ENCODE data around the gene ROCK2.

ROCK2 gene

DNA sequence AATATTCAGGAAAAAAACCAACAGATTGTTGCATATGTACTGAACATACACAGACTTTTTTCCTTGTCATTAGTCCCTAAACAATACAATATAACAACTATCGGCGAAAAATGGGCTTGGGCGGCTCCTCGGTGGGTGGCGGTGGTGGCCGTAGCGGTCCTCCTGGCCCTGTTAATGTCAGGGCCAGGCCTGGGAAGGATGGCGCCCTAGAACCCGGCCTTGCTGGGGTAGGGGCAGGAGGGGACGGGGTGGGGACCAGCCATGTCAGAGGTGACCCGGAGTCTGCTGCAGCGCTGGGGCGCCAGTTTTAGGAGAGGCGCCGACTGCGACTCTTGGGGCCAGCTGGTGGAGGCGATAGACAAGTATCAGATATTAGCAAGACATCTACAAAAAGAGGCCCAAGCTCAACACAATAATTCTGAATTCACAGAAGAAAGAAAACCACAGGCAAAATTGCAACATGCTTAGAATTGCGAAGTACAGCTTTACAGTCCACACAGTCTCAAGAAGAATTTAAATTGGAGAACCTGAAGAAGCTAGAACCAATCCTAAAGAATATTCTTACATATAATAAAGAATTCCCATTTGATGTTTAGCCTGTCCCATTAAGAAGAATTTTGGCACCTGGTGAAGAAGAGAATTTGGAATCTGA lies 36.5 kb downstream of the ROCK2 start:
- no peak for DNase-seq

DNA sequence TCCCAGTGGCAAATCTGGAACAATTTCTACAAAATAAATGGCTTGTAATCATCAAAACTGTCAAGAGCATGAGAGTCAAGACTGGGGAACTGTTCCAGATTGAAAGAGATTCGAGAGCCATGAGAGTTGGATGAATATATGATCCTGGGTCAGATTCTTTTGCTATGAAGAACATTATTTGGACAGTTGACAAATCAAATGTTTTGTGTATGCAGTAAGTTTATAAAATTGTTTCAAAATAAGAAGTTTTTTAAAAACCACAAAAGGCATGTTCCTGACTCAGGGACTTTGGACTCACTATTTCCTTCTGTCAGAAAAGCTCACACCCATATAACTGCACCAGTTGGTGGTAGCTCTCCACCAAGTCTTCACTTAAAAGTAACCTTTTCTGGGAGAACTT lies 38.5 kb downstream of the ROCK2 start:
- DNase-seq = no peak

DNA sequence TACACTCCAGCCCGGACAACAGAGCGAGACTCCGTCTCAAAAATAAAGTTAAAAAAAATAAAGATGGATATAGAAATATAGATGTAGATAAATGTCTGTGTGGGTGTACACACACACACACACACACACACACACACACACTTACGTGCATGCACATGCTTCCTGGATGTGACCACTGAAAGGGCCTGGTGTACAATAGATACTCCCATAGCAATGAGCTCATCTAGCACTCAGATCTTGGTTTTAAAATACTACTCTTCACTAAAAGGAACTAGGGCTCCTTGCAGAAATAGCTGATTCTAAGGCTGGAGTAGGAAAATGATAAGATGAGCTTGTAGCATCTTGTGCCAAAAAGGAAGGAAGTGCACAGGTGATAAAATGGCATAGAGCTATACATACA lies 39.1 kb downstream of the ROCK2 start:
- no peak for DNase-seq

DNA sequence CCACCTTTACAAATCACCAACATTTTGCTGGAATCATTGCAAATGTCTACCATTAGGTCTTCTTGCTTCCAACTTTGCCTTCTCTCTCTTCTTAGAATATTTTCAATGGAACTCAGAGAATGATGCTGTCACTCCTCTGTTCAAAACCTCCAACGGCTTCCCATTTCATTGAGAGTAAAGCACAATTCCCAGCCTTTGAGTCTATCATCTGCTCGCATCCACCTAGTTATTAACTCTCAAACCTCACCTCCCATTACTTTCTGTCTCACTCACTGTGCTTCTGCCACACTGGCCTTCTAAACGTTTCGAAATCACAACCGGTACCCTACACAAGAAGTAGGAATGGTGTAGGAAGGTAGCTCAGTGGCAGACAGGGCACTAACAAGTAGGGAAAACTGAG lies 40.0 kb downstream of the ROCK2 start:
- no peak for DNase-seq

DNA sequence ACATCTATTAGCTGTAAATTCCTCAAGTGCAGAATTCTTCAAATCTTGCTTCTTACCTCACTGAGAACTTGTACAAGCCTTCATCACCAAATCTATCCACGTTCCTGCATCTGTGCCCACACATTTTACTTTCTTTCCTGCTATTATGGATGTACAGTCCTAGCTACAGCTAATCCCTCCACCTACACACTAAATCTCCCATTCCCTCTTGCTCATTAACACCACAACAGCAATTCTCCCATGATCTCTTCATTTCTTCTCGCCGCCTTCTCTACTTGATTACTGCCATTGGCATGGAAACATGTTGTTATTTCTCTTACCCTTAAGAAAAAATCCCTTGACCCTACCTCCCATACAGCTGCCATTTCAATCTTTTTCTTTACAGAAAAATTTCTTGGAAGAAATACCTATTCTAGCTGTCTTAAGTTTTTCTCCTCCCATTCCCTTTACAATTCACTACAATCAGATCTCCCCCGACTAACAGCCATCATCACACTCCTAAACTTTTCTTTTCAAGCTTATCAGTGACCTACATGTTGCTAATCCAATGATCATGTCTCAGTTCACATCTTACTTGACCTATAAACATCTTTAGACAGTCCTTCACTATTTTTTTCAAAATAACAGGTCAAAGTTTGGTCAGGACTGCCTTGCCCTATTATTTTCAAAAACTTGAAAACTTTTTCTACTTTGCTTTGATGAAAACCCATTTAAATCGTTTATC lies 41.0 kb downstream of the ROCK2 start:
- DNase-seq = no peak

DNA sequence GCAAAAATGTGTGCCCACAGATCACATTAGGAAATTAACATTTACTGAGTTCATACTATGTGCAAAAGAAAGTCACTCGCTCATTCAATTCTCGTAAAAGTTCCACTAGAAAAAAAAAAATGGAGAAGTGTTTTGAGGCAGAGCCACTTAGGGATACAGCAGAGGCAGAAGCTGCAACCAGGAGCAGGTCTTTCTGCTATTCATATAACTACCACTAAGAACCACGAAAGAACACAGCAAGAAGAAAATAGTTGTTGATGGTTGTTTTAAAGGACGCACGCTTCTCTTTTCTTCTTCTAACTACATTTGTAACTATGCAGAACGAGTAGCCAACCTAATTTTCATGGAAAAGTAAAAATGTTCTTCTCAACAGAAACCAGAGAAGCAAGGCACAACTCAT lies 45.0 kb downstream of the ROCK2 start:
- no peak for DNase-seq

DNA sequence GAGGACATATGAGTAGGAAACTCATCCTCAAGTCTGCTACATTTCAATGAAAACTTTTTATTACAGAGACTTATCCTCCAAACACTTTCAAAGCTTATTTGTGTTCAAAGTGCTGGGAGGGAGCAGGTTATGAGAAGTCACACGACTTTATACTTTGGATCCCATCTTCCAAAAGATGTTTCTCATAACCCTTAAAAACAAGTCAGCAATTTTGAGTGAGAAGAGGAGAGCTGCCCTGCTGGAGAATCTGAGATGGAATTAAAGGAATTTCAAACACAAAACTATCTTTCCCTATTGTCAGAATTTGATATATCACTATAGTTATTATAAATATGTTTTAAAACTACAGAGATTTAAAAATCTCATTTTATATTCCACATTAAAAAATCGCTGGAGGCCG lies 45.8 kb downstream of the ROCK2 start:
- DNase-seq = no peak

DNA sequence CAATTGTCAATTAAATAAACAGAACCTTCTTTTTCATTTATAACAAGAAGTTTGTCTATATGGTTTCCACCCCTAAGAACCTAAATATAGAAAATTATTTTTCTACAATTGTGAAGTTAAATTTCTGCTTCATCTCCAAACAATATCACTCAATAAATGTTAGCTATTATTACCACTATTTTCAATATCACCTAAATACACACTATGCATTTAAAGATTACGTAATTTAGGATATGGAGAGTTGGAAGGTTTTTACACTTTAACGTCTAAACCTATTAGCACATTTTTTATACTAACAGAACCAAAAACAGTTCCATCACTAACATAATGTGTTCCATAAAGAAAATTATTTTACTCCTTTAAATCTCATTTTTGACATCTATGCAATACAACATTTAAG lies 48.0 kb downstream of the ROCK2 start:
- DNase-seq = no peak

DNA sequence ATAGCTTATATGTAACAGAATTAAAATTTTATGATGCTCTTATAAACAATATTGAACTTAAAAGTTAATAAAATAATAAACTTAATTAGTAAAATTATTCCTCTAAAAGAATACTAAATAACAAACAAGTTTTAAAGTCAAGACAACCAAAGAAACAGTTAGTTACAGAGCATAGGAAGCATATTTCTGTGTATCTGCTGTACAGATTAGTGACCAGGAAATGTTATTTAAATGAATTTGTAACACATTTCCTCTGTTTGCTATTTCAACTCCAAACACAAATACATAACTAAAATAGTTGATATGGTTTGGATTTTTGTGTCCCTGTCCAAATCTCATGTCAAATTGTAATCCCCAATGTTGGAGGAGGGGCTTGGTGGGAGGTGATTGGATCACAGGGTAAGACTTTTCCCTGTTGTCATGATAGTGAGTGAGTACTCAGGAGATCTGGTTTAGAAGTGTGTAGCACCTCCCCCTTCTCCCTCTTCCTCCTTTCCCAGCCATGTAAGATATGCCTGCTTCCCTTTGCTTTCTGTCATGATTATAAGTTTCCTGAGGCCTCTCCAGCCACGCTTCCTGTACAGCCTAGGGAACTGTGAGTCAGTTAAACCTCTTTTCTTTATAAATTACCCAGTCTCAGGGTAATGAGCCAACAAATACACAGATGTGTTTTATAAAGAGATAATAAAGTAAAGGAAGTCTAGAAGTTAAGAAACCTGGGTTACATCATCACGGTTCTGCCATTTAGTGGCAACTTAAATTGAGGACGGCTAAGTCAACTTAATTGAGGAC lies 51.8 kb downstream of the ROCK2 start:
- DNase-seq = no peak

DNA sequence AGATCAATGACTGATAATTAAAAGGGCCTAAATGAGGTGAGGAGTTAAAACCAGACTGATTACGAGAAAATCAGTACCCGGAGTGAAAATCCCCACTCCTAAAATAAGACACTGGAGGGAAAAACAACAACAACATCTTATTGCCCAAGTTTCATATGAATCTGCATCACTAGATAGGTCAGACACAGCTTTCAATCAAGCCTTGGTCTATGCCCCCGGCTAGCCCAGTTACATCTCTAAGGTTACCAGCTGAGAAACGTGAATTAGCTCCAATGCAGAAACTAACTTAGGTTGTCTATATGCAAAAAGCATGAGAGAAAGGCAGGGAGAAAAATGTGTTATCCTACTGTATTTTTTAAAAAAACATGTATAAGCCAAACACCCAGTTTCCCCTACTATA lies 53.7 kb downstream of the ROCK2 start:
- DNase-seq = no peak

DNA sequence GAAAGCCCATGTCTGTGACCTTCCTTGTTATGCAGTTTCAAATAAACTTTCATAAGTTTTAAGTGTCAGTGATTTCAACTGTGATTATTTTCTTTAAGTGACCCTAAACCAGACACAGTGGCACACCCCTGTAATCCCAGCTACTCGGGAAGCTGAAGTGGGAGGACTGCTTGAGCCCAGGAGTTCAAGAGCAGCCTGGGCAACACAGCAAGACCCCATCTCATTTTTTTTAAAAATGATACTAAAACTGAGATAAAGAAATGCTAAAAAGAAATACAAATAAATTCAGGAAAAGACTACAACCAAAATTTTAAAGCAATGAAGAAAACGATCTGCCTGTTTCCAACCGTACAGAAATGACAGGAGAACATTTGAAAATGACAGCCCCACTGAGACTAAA lies 54.2 kb downstream of the ROCK2 start:
- DNase-seq = no peak

DNA sequence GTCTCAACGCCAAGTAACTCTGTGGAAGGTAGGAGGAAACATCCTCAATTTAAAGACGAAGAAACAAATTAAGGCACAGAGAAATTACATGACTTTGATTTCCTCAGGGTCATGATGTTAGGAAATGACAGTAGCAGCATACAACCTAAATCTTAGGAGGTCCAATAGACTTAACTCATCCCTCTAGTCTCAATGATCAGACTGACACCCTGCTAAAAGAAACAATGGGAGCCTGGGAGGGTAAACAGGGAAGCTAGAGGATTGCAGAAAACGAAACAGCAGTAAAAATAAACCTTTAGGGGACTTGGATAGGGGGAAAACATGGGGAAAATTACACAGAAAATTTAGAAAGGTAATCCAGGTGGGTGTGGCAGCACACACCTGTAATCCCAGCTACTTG lies 56.0 kb downstream of the ROCK2 start:
- no peak for DNase-seq

DNA sequence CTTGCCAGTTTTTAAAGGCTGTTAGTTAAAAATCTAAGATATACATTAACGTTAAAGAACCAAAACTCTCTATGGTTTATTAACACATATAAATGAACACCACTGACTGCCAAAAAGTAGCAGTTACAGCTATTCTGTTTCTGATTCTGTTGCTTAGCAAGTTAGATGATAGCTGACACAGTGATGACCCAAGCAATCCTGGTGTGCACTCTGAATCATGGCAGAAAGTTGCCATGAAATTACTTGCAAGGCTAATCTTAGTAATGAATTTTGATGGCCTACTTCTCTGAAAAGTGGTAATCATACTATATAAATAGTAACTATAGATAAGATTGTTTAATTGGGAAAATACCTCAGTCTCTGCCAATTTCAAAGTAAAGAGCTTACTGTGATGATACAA lies 57.7 kb downstream of the ROCK2 start:
- no peak for DNase-seq

DNA sequence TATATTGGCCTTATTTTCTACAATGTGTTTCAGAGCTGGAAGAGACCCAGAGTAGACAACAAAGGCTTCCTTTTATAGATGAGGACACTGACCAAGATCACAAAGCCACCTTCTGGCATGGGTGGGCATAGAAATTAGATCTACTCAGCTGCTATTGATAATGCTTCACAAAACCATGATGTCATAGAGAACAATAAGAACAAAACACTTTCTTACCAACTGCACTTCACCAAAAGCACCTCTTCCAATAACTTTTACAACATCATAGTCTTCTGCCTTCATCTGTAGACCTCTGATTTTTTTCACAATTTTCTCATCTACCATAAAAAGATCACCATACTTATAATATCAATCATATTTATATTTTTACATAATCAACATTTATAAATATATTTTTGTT lies 58.1 kb downstream of the ROCK2 start:
- no peak for DNase-seq

DNA sequence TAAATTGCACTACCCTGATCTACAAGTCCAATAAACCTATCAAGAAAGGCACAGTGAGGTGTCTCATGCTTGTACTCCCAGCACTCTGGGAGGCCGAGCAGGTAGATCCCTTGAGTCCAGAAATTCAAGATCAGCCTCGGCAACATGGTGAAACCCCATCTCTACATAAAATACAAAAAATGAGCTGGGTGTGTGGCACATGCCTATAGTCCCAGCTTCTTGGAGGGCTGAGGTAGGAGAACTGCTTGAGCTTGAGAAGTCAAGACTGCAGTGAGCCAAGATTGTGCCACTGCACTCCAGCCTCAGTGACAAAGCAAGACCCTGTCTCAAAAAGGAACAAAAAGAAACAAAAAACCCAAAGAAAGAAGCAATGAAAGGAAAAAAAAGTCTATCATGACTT lies 58.9 kb downstream of the ROCK2 start:
- no peak for DNase-seq

DNA sequence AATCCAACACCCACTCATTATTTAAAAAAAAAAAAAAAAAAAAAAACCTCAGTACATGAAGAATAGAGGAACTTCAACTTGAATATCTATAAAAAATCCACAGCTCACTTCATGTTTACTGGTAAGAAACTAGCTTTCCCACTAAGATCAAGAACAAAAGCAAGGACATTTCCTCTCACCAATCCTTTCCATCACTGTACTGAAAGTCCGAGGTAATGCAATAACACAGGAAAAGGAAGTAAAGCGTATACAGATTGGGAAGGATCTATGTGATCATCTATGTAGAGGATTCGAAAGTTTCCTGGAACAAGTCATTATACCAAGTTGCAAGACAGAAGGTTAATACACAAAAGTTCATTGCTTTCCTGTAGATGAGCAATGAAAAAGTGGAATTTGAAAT lies 63.2 kb downstream of the ROCK2 start:
- DNase-seq = no peak

DNA sequence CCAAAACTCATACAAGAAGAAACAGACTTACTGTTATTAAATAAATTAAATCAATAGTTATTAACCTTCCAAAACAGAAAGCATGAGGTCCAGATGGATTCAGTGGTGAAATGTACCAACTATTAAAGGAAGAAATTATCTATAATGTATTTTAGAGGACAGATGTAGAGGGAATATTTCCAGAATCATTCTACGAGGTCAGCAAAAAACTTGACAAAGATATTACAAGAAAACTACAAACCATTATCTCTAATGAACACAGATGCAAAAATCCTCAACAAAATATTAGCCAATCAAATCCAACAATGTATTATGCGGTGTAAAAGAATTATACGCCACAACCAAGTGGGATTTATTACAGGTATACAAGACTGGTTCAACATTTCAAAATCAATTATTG lies 63.7 kb downstream of the ROCK2 start:
- DNase-seq = no peak

DNA sequence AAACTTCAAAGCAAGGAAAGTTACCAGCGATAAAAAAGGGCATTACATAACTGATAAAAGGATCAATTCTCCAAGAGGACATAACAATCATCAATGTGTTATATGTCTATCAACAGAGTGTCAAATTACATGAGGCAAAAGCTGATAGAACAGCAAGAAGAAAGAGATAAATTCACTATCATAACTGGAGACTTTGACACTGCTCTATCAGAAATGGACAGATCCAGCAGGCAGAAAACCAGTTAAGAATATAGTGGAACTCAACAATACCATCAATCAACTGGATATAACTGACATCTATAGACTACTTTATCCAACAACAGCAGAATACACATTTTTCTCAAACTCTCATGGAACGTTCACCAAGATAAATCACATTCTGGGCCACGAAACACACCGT lies 65.0 kb downstream of the ROCK2 start:
- no peak for DNase-seq

DNA sequence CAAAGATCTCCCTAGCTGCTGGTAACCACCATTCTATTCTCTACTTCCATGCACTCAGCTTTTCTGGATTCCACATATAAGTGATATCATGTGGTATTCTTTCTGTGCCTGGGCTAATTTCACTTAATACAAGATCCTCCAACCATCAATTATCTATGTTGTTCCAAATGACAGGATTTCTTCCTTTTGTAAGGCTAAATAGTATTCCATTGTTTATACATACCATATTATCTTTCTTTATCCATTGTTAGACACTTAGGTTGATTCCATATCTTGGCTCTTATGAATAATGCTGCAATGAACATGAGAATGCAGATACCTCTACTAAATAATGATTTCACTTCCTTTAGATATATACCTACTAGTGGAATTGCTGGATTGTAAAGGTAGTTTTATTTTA lies 66.2 kb downstream of the ROCK2 start:
- DNase-seq = no peak

DNA sequence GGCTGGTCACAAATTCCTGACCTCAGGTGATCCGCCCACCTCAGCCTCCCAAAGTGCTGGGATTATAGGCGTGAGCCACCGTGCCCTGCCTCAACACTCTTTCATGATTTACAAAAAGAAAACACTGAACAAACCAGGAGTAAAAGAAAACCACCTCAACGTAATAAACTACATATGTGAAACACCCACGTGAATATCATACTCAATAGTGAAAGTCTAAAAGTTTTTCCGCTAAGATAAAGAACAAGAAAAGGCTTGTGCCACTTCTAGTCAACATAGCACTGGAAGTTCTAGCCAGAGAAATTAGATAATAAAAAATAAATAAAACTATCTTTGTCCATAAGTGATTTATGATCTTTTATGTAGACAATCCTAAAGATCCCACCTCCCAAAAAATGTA lies 68.5 kb downstream of the ROCK2 start:
- DNase-seq = no peak

DNA sequence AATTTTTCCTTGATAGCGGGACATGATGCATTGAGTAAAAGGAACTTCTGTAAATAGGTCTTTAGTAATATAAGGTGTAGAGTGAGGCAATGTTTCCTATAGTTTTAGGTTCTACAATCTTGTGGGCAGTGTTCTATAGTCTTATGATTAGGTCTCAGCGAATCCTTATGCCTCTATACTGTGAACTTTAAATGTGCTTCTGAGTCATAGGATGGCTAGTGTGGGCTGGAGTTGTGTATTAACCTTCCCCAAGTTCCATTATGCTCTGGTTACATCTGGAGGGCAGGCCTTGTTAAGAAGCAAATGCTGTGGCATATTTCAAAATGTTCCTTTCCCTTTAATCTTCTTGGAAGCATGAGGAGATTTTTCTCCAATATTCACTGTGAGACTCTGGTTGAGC lies 73.5 kb downstream of the ROCK2 start:
- no peak for DNase-seq

DNA sequence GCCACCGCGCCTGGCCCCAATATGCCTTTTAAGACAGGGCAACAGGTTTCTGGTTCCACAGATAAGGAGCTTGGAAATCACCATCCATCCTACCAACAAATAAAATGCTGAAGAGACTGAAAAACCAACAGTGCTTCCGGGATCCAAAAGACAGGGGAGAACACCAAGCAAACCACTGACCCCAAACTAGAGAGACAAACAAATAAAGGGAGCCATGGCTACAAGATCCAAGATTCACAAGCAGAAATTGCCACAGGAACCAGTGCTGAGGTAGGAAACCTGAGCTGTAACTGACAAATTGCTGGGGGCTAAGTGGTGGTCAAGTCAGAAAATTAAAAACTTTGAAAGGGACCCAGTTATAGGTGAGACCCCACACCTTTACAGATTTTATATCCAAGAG lies 76.5 kb downstream of the ROCK2 start:
- DNase-seq = no peak

DNA sequence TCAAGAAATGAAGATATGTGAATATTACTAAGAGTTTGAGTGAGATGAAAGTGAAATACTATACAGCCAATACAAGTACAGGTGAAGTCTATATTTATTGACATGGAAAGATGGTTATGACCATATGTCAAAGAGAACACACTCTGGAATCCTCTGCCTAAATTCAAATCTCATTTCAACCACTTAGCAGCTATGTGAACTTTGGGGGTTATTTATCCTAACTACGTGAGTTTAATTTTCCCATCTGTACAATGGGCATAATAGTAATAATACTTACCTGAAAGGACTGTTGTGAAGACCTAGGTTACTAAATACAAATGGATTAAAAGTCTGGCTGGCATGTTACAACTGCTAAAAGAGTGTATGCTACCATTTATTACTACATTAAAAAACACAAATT lies 79.6 kb downstream of the ROCK2 start:
- DNase-seq = no peak

DNA sequence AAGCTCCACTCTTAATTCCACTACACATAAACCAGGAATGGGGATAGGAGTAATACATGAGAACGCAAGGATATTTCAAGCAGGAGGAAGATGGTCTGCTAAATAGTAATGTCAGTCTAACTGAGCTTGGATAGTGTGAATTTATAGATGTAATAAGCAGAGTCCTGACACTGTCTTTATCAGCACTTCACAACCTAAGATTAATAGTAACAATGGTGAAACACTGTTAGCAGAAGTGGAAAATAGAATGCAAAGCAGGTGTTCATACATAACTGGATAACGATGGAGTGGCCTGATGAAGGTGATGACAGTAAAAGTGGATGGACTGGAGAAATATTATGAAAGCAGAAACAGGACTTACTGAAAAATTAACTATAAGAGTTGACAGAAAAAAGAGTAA lies 80.4 kb downstream of the ROCK2 start:
- DNase-seq = no peak
